Keratinocyte (primary cell): ENCODE results near the gene FBXL2. TPM values are rescaled to one million over a fixed set of nuclear protein-coding genes. Genes with fewer than 3 reads are reported as not detected.
A peak's percentile ranks its signal among the peaks of the same experiment; 100 is the strongest.

ENCODE experiments used
- DNase-seq: peaks from one replicate; pipeline ENCODE4 v3.0.0-alpha.2; 2011; ENCODE audit warnings: low read depth, missing footprints, low spot score
- FAIRE-seq: peaks from 2 replicates; lab custom pipeline; 2011; peaks lifted over from hg19 to GRCh38; lab: Jason Lieb, UNC
- H2AFZ ChIP-seq: 2 replicates; pipeline ENCODE4 v1.6.0; 2012; ENCODE audit warnings: low read length, control low read depth, inconsistent platforms; ENCODE audit not compliant: control insufficient read depth
- H3K27ac ChIP-seq: 2 replicates; pipeline ENCODE4 v1.5.1; 2011; ENCODE audit warnings: low read length; ENCODE audit not compliant: control insufficient read depth, insufficient read depth
- H3K27me3 ChIP-seq: 3 replicates; pipeline ENCODE4 v1.6.0; 2011; ENCODE audit warnings: low read length; ENCODE audit not compliant: control insufficient read depth, insufficient read depth; ENCODE audit errors: extremely low read depth
- H3K36me3 ChIP-seq, 2 experiments: 2 replicates in 1 of 2; 3 replicates in 1 of 2; pipeline ENCODE4 v1.5.1; 2011; ENCODE audit warnings: low read length in 2 of 2, mild to moderate bottlenecking in 1 of 2; ENCODE audit not compliant: control insufficient read depth in 2 of 2, insufficient read depth in 2 of 2; ENCODE audit errors: extremely low read depth in 1 of 2
- H3K4me1 ChIP-seq: 3 replicates; pipeline ENCODE4 v1.5.1; 2011; ENCODE audit warnings: low read length; ENCODE audit not compliant: control insufficient read depth, insufficient read depth; ENCODE audit errors: extremely low read depth
- H3K4me2 ChIP-seq: 3 replicates; pipeline ENCODE4 v1.6.0; 2011; ENCODE audit warnings: low read depth, low read length; ENCODE audit not compliant: control insufficient read depth, insufficient read depth; ENCODE audit errors: extremely low read depth
- H3K4me3 ChIP-seq, 3 experiments: fragments of 200-600 bp in 1 of 3; sonication (generic) in 1 of 3; 2 replicates in 2 of 3; 3 replicates in 1 of 3; pipeline ENCODE4 v1.5.1; 2011 to 2016; ENCODE audit warnings: low read length in 3 of 3, mild to moderate bottlenecking in 3 of 3, control low read depth in 2 of 3, inconsistent platforms in 1 of 3, low read depth in 1 of 3, mixed read lengths in 1 of 3, mixed run types in 1 of 3, moderate library complexity in 1 of 3; ENCODE audit not compliant: control insufficient read depth in 2 of 3, insufficient read depth in 2 of 3; ENCODE audit errors: extremely low read depth in 1 of 3
- H3K79me2 ChIP-seq: 2 replicates; pipeline ENCODE4 v1.6.0; 2012; ENCODE audit warnings: low read length; ENCODE audit not compliant: control insufficient read depth, insufficient read depth
- H3K9ac ChIP-seq: 3 replicates; pipeline ENCODE4 v1.6.0; 2011; ENCODE audit warnings: low read length; ENCODE audit not compliant: control insufficient read depth, insufficient read depth; ENCODE audit errors: extremely low read depth
- H3K9me1 ChIP-seq: 3 replicates; pipeline ENCODE4 v1.6.0; 2011; ENCODE audit warnings: low read length; ENCODE audit not compliant: control insufficient read depth, insufficient read depth; ENCODE audit errors: extremely low read depth
- H3K9me3 ChIP-seq: 2 replicates; pipeline ENCODE4 v1.5.1; 2012; ENCODE audit warnings: low read depth, low read length; ENCODE audit not compliant: control insufficient read depth
- H4K20me1 ChIP-seq: 3 replicates; pipeline ENCODE4 v1.6.0; 2011; ENCODE audit warnings: low read length; ENCODE audit not compliant: control insufficient read depth, insufficient read depth; ENCODE audit errors: extremely low read depth
- CTCF ChIP-seq, 3 experiments: IDR thresholded peaks in 1 of 3; conservative IDR thresholded peaks in 1 of 3; optimal IDR thresholded peaks in 1 of 3; 2 replicates in 2 of 3; 3 replicates in 1 of 3; pipeline versions ENCODE3 to v1.5.1; 2011; ENCODE audit warnings: low read length in 3 of 3, mild to moderate bottlenecking in 3 of 3, moderate library complexity in 2 of 3, control low read depth in 1 of 3, inconsistent platforms in 1 of 3; ENCODE audit not compliant: insufficient read depth in 2 of 3; ENCODE audit errors: extremely low read depth in 1 of 3
- EZH2 ChIP-seq: IDR thresholded peaks from one replicate; pipeline ENCODE4 v1.6.1; 2012; ENCODE audit warnings: inconsistent platforms, mild to moderate bottlenecking, low read length, moderate library complexity
- dilution Hi-C: fragments of 300-500 bp; cut with MboI; formaldehyde crosslinking; loops from one replicate; pipeline ENCODE4 v1.7.0; 2020; ENCODE audit warnings: low sequenced_read_pairs; ENCODE audit not compliant: extremely low pct_ligation_motif_present
- polyA minus RNA-seq, 3 experiments: library from RNA; depleted of rRNA, polyadenylated mRNA; stranded (reverse); fragments of >200 nt; gene quantifications; 1 replicate in 1 of 3; 2 replicates in 1 of 3; 3 replicates in 1 of 3; pipeline ENCODE4 v1.2.3, GENCODE V29; 2011
- polyA plus RNA-seq, 5 experiments: library from polyadenylated mRNA; depleted of rRNA in 3 of 5; stranded (reverse) in 3 of 5; stranded (forward) in 1 of 5; unstranded in 1 of 5; fragments of >200 nt; gene quantifications; 1 replicate in 1 of 5; 2 replicates in 3 of 5; 3 replicates in 1 of 5; pipeline versions ENCODE4 v1.2.1 to v1.2.3, GENCODE V29; 2011 to 2012; ENCODE audit warnings: missing spikeins in 2 of 5, low read depth in 1 of 5, low replicate concordance in 1 of 5

FBXL2 gene, protein sequence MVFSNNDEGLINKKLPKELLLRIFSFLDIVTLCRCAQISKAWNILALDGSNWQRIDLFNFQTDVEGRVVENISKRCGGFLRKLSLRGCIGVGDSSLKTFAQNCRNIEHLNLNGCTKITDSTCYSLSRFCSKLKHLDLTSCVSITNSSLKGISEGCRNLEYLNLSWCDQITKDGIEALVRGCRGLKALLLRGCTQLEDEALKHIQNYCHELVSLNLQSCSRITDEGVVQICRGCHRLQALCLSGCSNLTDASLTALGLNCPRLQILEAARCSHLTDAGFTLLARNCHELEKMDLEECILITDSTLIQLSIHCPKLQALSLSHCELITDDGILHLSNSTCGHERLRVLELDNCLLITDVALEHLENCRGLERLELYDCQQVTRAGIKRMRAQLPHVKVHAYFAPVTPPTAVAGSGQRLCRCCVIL
- polyA plus RNA-seq = 21.4 to 31.3 TPM (median 25.9 TPM) in 3 replicates
- polyA plus RNA-seq (2011; ENCODE audit: low read depth) = 8.5 TPM
- polyA plus RNA-seq (2011; cell fraction: cytosol; rRNA removed) = 13.3 and 18.9 TPM in 2 replicates
- 80.6 and 80.7 TPM in 2 replicates for polyA plus RNA-seq (2011; cell fraction: nucleus; rRNA removed)
- polyA plus RNA-seq (2012; ENCODE audit: low replicate concordance) = 5.9 and 10.7 TPM in 2 replicates
- polyA minus RNA-seq = 30.2 to 46.5 TPM (median 42.4 TPM) in 3 replicates
- polyA minus RNA-seq (2011; cell fraction: cytosol; rRNA and poly(A)+ RNA removed) = 10.4 TPM
- 33.7 and 57.7 TPM in 2 replicates for polyA minus RNA-seq (2011; cell fraction: nucleus; rRNA and poly(A)+ RNA removed)

GRCh38 chr3:33277193-33277882 is at the start of gene FBXL2:
Gene FBXL2, plus strand, starts transcription at chr3:33277442. Its CDS starts 71 bp downstream, at chr3:33277513.
- dilution Hi-C loops = no loop called here
- Histone ChIP-seq H3K4me1 (peaks cover 6% of the 10 kb centered on the region), H4K20me1 (no peaks in the 10 kb centered on the region), H3K9ac (peak within 1 kb of the TSS; percentile 89), H3K9me1 (no peaks in the 10 kb centered on the region), H3K27me3 (no peaks in the 10 kb centered on the region), H3K9me3 (no peaks in the 10 kb centered on the region), H3K4me2 (peak within 1 kb of the TSS; percentile 98), H3K79me2 (peaks cover 38% of the 10 kb centered on the region), H3K36me3 (no peaks in the 10 kb centered on the region), H3K27ac (peak within 1 kb of the TSS; percentile 80), H3K4me3 (peak within 1 kb of the TSS; percentile 83 to 97 (median 89)), H2AFZ (peak within 1 kb of the TSS; percentile 81)
- FAIRE-seq (no peak), DNase-seq (peak; percentile 21)
- no peak for TF ChIP-seq CTCF (optimal IDR thresholded peaks at IDR 0.05 in 1 of 3, IDR thresholded peaks at IDR 0.05 in 1 of 3, conservative IDR thresholded peaks at IDR 0.05 in 1 of 3; ENCODE audit: extremely low read depth in 1 of 3, insufficient read depth in 2 of 3, low read length in 3 of 3)
- TF ChIP-seq EZH2 = no peak

DNA sequence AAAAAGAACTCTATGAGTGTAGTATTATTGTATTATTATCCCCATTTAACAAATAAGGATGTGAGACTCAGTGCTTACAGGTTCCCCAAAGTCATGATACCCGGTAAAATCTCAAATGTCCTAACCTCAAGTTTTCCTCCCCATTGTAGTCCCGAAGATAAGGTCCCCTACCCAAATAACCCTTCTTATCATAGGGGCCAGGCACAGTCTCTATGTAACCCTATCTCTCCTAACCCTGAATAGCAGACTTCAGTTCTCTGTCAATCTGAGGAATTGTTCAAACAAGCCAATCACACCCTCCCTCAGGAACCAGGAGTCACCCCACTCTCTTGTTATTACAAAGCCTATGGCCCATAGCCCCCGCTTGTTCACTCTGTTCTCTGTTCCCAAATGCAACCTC is 48.2 kb upstream of the FBXL2 start:
- no peaks in the 10 kb centered on the region for H4K20me1 ChIP-seq
- H3K4me1 ChIP-seq = no peaks in the 10 kb centered on the region
- H3K4me3 ChIP-seq = no peak overlapping the region
- H2AFZ ChIP-seq = no peak overlapping the region
- no peaks in the 10 kb centered on the region for H3K36me3 ChIP-seq
- no peak for FAIRE-seq
- H3K79me2 ChIP-seq = no peaks in the 10 kb centered on the region
- TF ChIP-seq CTCF (optimal IDR thresholded peaks at IDR 0.05 in 1 of 3, IDR thresholded peaks at IDR 0.05 in 1 of 3, conservative IDR thresholded peaks at IDR 0.05 in 1 of 3; ENCODE audit: extremely low read depth in 1 of 3, insufficient read depth in 2 of 3, low read length in 3 of 3) (no peak), EZH2 (no peak)
- no peaks in the 10 kb centered on the region for H3K9me3 ChIP-seq
- H3K27me3 ChIP-seq = peaks cover 3% of the 10 kb centered on the region
- dilution Hi-C loops = no loop called here
- no peak overlapping the region for H3K9ac ChIP-seq
- no peak overlapping the region for H3K27ac ChIP-seq
- no peak overlapping the region for H3K4me2 ChIP-seq
- H3K9me1 ChIP-seq = no peaks in the 10 kb centered on the region
- DNase-seq = no peak
